Mesenchymal stem cell (in vitro differentiated cells and primary cell): ENCODE results near the gene C19orf67.

Experiments
- DNase-seq: peaks from one replicate; pipeline ENCODE4 v3.0.0-alpha.2; 2013
- H2AFZ ChIP-seq: one replicate; pipeline ENCODE4 v1.6.1; 2013; ENCODE audit warnings: low read depth, mild to moderate bottlenecking, control low read depth, inconsistent platforms, low read length, moderate library complexity
- H2AK5ac ChIP-seq: 2 replicates; pipeline ENCODE4 v1.6.1; 2013; ENCODE audit warnings: low read length, moderate library complexity, mild to moderate bottlenecking, inconsistent platforms; ENCODE audit not compliant: severe bottlenecking
- H2BK120ac ChIP-seq: one replicate; pipeline ENCODE4 v1.6.1; 2013; ENCODE audit warnings: low read depth, mild to moderate bottlenecking, inconsistent platforms, low read length, moderate library complexity
- H2BK12ac ChIP-seq, 2 experiments: one replicate each; pipeline ENCODE4 v1.6.1; 2013; ENCODE audit warnings: inconsistent platforms in 2 of 2, low read length in 2 of 2, mild to moderate bottlenecking in 2 of 2, moderate library complexity in 2 of 2, control low read depth in 1 of 2
- H2BK15ac ChIP-seq: one replicate; pipeline ENCODE4 v1.6.1; 2013; ENCODE audit warnings: mild to moderate bottlenecking, low read depth, inconsistent platforms; ENCODE audit not compliant: poor library complexity, severe bottlenecking
- H2BK5ac ChIP-seq: 2 replicates; pipeline ENCODE4 v1.6.1; 2013; ENCODE audit warnings: low read depth, mild to moderate bottlenecking, low read length, control low read depth, inconsistent platforms; ENCODE audit not compliant: poor library complexity, severe bottlenecking
- H3K14ac ChIP-seq, 2 experiments: one replicate each; pipeline ENCODE4 v1.6.1; 2013; ENCODE audit warnings: inconsistent platforms in 2 of 2, low read length in 2 of 2, control low read depth in 1 of 2, mild to moderate bottlenecking in 1 of 2, moderate library complexity in 1 of 2
- H3K18ac ChIP-seq, 2 experiments: one replicate each; pipeline ENCODE4 v1.6.1; 2013; ENCODE audit warnings: inconsistent platforms in 2 of 2, low read length in 2 of 2, control low read depth in 1 of 2, low read depth in 1 of 2, mild to moderate bottlenecking in 1 of 2
- H3K23ac ChIP-seq, 2 experiments: one replicate each; pipeline ENCODE4 v1.6.1; 2013; ENCODE audit warnings: inconsistent platforms in 2 of 2, low read length in 2 of 2, mild to moderate bottlenecking in 2 of 2, moderate library complexity in 2 of 2, control low read depth in 1 of 2
- H3K27ac ChIP-seq: 2 replicates; pipeline ENCODE4 v1.5.1; 2013; ENCODE audit warnings: mild to moderate bottlenecking, moderate library complexity, low read length, control low read depth, inconsistent platforms; ENCODE audit not compliant: poor library complexity, severe bottlenecking
- H3K27me3 ChIP-seq, 2 experiments: 2 replicates each; pipeline versions ENCODE4 v1.6.1 to v1.7.0; 2013; ENCODE audit warnings: low read length in 2 of 2, mild to moderate bottlenecking in 2 of 2, moderate library complexity in 2 of 2, control low read depth in 1 of 2, inconsistent platforms in 1 of 2; ENCODE audit not compliant: control insufficient read depth in 1 of 2, insufficient read depth in 1 of 2
- H3K36me3 ChIP-seq, 2 experiments: 2 replicates each; pipeline versions ENCODE4 v1.6.1 to v1.7.0; 2013; ENCODE audit warnings: low read length in 2 of 2, control low read depth in 1 of 2, inconsistent platforms in 1 of 2, low read depth in 1 of 2, mild to moderate bottlenecking in 1 of 2; ENCODE audit not compliant: insufficient read depth in 2 of 2, control insufficient read depth in 1 of 2
- H3K4ac ChIP-seq, 2 experiments: one replicate each; pipeline ENCODE4 v1.6.1; 2013; ENCODE audit warnings: inconsistent platforms in 2 of 2, low read length in 2 of 2, mild to moderate bottlenecking in 2 of 2, moderate library complexity in 2 of 2, control low read depth in 1 of 2, low read depth in 1 of 2
- H3K4me1 ChIP-seq: 2 replicates; pipeline ENCODE4 v1.6.1; 2013; ENCODE audit warnings: low read depth, low read length, control low read depth; ENCODE audit not compliant: control insufficient read depth, insufficient read depth
- H3K4me2 ChIP-seq: 2 replicates; pipeline ENCODE4 v1.6.1; 2013; ENCODE audit warnings: low read length, mild to moderate bottlenecking, inconsistent platforms; ENCODE audit not compliant: poor library complexity, severe bottlenecking
- H3K4me3 ChIP-seq, 2 experiments: 2 replicates each; pipeline versions ENCODE4 v1.5.1 to v1.7.0; 2013; ENCODE audit warnings: low read length in 2 of 2, mild to moderate bottlenecking in 2 of 2, control low read depth in 1 of 2, low read depth in 1 of 2; ENCODE audit not compliant: insufficient read depth in 1 of 2
- H3K79me1 ChIP-seq: replicated peaks from 2 replicates; pipeline ENCODE4 v1.6.1; 2013; ENCODE audit warnings: mild to moderate bottlenecking, control low read depth, low read length, inconsistent platforms; ENCODE audit not compliant: poor library complexity, severe bottlenecking
- H3K9ac ChIP-seq: 2 replicates; pipeline ENCODE4 v1.7.0; 2013; ENCODE audit warnings: mild to moderate bottlenecking, low read length, moderate library complexity
- H3K9me3 ChIP-seq: 2 replicates; pipeline ENCODE4 v1.7.0; 2013; ENCODE audit warnings: mild to moderate bottlenecking, low read length; ENCODE audit not compliant: control insufficient read depth
- H4K8ac ChIP-seq: one replicate; pipeline ENCODE4 v1.6.1; 2013; ENCODE audit warnings: inconsistent platforms, mild to moderate bottlenecking, low read length, moderate library complexity
- H4K91ac ChIP-seq: one replicate; pipeline ENCODE4 v1.6.1; 2013; ENCODE audit warnings: mild to moderate bottlenecking, low read length, inconsistent platforms
- WGBS: methylation state at CpG from one replicate; pipeline ENCODE4 v1.1.7; 2013; ENCODE audit warnings: mixed read lengths; 5-methylcytosine and 5-hydroxymethylcytosine counted together

C19orf67 gene

GRCh38 chr19:14073925-14074838, 11.4 kb downstream of the C19orf67 start:
- peak overlapping the region in 1 of 2 experiments; percentile 23 for H3K14ac ChIP-seq
- H3K4me1 ChIP-seq = peaks cover 29% of the 10 kb centered on the region
- peak overlapping the region in 1 of 2 experiments; percentile 4 for H3K18ac ChIP-seq
- no peak overlapping the region for H2BK120ac ChIP-seq
- peak overlapping the region; percentile 47 for H2AFZ ChIP-seq
- DNase-seq = peak; percentile 63
- H4K91ac ChIP-seq = no peak overlapping the region
- peak overlapping the region; percentile 35 for H4K8ac ChIP-seq
- H3K4ac ChIP-seq = peak overlapping the region in 1 of 2 experiments; percentile 11
- no peak overlapping the region for H2AK5ac ChIP-seq
- peak overlapping the region; percentile 69 to 93 for H3K4me3 ChIP-seq
- H3K79me1 ChIP-seq = peaks cover 3% of the 10 kb centered on the region
- H2BK5ac ChIP-seq = no peak overlapping the region
- H3K36me3 ChIP-seq = no peaks in the 10 kb centered on the region
- no peak overlapping the region for H3K27ac ChIP-seq
- peak overlapping the region in 1 of 2 experiments; percentile 38 for H2BK12ac ChIP-seq
- peaks cover 0 to 3% of the 10 kb centered on the region in 2 experiments for H3K27me3 ChIP-seq
- H3K4me2 ChIP-seq = peak overlapping the region; percentile 95
- peak overlapping the region; percentile 18 for H2BK15ac ChIP-seq
- no peaks in the 10 kb centered on the region for H3K9me3 ChIP-seq
- peak overlapping the region; percentile 90 for H3K9ac ChIP-seq
- peak overlapping the region in 1 of 2 experiments; percentile 40 for H3K23ac ChIP-seq
- 14% methylated on average over 42 of the region's 44 CpGs for WGBS

- peak overlapping the region in 1 of 2 experiments; percentile 23 for H3K14ac ChIP-seq
- H2BK15ac ChIP-seq = no peak overlapping the region
- peak overlapping the region; percentile 40 for H4K91ac ChIP-seq
- H3K27me3 ChIP-seq = peaks cover 0 to 3% of the 10 kb centered on the region in 2 experiments
- H3K4me2 ChIP-seq = peak overlapping the region; percentile 95
- H3K4me1 ChIP-seq = peaks cover 29% of the 10 kb centered on the region
- H3K9ac ChIP-seq = peak overlapping the region; percentile 90
- no peaks in the 10 kb centered on the region for H3K9me3 ChIP-seq
- H2AFZ ChIP-seq = peak overlapping the region; percentile 47
- H2BK120ac ChIP-seq = no peak overlapping the region
- H3K36me3 ChIP-seq = no peaks in the 10 kb centered on the region
- peak overlapping the region in 1 of 2 experiments; percentile 61 for H3K18ac ChIP-seq
- H2BK12ac ChIP-seq = no peak overlapping the region
- no peak overlapping the region for H2BK5ac ChIP-seq
- H3K79me1 ChIP-seq = peaks cover 3% of the 10 kb centered on the region
- H4K8ac ChIP-seq = peak overlapping the region; percentile 72
- H3K4ac ChIP-seq = no peak overlapping the region
- peak overlapping the region; percentile 69 to 93 for H3K4me3 ChIP-seq
- no peak overlapping the region for H3K23ac ChIP-seq
- H3K27ac ChIP-seq = no peak overlapping the region
- no peak overlapping the region for H2AK5ac ChIP-seq
- DNase-seq = peak; percentile 75
- WGBS = under 1% methylated on average over 48 of the region's 106 CpGs
Observed at GRCh38 chr19:14073261-14073924, 12.2 kb downstream of the C19orf67 start.

- Histone ChIP-seq H3K79me1 (peaks cover 3% of the 10 kb centered on the region), H2BK5ac (no peak within 1 kb of the TSS), H2AK5ac (no peak within 1 kb of the TSS), H3K9me3 (no peaks in the 10 kb centered on the region), H3K36me3 (no peaks in the 10 kb centered on the region), H3K14ac (peak within 1 kb of the TSS in 1 of 2 experiments; percentile 23), H2BK120ac (no peak within 1 kb of the TSS), H3K9ac (peak within 1 kb of the TSS; percentile 90), H2AFZ (peak within 1 kb of the TSS; percentile 89), H3K27me3 (peaks cover 0 to 3% of the 10 kb centered on the region in 2 experiments), H3K4me3 (peak within 1 kb of the TSS; percentile 69 to 93), H3K4me2 (peak within 1 kb of the TSS; percentile 95), H4K91ac (peak within 1 kb of the TSS; percentile 40), H3K4me1 (peaks cover 29% of the 10 kb centered on the region), H3K4ac (peak within 1 kb of the TSS in 1 of 2 experiments; percentile 13), H3K27ac (no peak within 1 kb of the TSS), H2BK12ac (peak within 1 kb of the TSS in 1 of 2 experiments; percentile 19), H3K18ac (peak within 1 kb of the TSS in 1 of 2 experiments; percentile 82), H2BK15ac (peak within 1 kb of the TSS; percentile 20), H4K8ac (peak within 1 kb of the TSS; percentile 72), H3K23ac (no peak within 1 kb of the TSS)
- WGBS = 7% methylated on average over 50 of the region's 51 CpGs
- DNase-seq = peak; percentile 61
Observed at GRCh38 chr19:14072535-14073260, 12.9 kb downstream of the C19orf67 start, which contains the start of gene MISP3. MISP3 (plus strand) TSS chr19:14072786; CDS start chr19:14073310, 524 bp downstream.
